ENCODE results near the gene METTL26. TPM values are rescaled to one million over a fixed set of nuclear protein-coding genes. Genes with fewer than 3 reads are reported as not detected.

Gene METTL26
- polyA plus RNA-seq, 3 donors: 57.1 to 80.9 (median 70.4) TPM

DNA sequence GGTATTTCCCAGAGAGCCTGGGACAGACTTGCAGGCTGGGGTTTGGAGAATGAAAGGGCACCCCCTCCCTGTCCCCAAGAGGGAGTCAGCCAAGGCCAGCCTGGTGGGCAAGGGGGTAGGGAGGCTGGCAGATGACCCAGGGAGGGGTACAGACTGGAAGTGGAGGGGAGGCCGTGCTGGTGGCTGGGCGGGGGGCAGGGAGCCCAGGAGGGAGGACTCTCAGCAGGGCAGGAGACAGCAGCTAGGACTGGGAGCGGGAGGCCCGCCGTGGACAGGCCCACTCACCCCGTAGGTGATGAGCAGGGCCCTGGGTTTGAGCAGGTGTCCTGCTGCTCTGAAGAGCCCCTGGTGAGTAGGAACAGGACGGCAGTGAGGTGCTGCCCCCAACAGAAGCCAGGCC is 1.1 kb downstream of the METTL26 start:
- intact Hi-C loops (cut with micrococcal nuclease): loop anchor here (5.0 kb wide), 2 partner anchors 47 to 108 kb away; partner anchors contain the start of genes CAPN15 (in 2 of the 2), JMJD8 (in 1 of the 2) and STUB1 (in 1 of the 2)
- peak overlapping the region in 1 of 2 donors; percentile 30 for H3K4me3 Mint-ChIP-seq
- peaks cover 0 to 8% of the 10 kb centered on the region in 2 donors for H3K36me3 ChIP-seq (replicated peaks in 1 of 2; ENCODE audit: control insufficient read depth in 1 of 2, insufficient read depth in 2 of 2, low read length in 2 of 2)
- 96% methylated on average over 2 of the region's 7 CpGs for WGBS (ENCODE audit: insufficient coverage)
- H3K9me3 ChIP-seq (replicated peaks in 1 of 2; ENCODE audit: control insufficient read depth in 1 of 2, insufficient read depth in 1 of 2, low read length in 2 of 2): no peaks in the 10 kb centered on the region
- H3K4me3 ChIP-seq (replicated peaks in 1 of 3; ENCODE audit: low read depth in 2 of 3, low read length in 3 of 3): peak overlapping the region in 1 of 3 experiments; percentile 96
- TF ChIP-seq, protein P1, sequence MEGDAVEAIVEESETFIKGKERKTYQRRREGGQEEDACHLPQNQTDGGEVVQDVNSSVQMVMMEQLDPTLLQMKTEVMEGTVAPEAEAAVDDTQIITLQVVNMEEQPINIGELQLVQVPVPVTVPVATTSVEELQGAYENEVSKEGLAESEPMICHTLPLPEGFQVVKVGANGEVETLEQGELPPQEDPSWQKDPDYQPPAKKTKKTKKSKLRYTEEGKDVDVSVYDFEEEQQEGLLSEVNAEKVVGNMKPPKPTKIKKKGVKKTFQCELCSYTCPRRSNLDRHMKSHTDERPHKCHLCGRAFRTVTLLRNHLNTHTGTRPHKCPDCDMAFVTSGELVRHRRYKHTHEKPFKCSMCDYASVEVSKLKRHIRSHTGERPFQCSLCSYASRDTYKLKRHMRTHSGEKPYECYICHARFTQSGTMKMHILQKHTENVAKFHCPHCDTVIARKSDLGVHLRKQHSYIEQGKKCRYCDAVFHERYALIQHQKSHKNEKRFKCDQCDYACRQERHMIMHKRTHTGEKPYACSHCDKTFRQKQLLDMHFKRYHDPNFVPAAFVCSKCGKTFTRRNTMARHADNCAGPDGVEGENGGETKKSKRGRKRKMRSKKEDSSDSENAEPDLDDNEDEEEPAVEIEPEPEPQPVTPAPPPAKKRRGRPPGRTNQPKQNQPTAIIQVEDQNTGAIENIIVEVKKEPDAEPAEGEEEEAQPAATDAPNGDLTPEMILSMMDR (IDR thresholded peaks at IDR 0.05): no peak
- no peaks in the 10 kb centered on the region for H3K27me3 ChIP-seq (ENCODE audit: control insufficient read depth in 2 of 2, insufficient read depth in 2 of 2, low read length in 2 of 2)
- H3K9ac ChIP-seq (ENCODE audit: insufficient read depth, low read length, poor library complexity, severe bottlenecking): no peak overlapping the region
- no peak overlapping the region for H3K27ac ChIP-seq (ENCODE audit: low read depth in 1 of 2, low read length in 2 of 2)
- no peak for DNase-seq
- no peaks in the 10 kb centered on the region for H3K9me3 Mint-ChIP-seq
- peaks cover 24 to 40% of the 10 kb centered on the region in 2 donors for H3K4me1 ChIP-seq (ENCODE audit: control insufficient read depth in 1 of 2, insufficient read depth in 2 of 2, low read length in 2 of 2)
- H4K20me1 ChIP-seq (ENCODE audit: insufficient read depth, low read length): peaks cover 27% of the 10 kb centered on the region
- no peak overlapping the region for H2AFZ ChIP-seq (ENCODE audit: insufficient read depth, low read depth, low read length, poor library complexity, severe bottlenecking)
- peaks cover 14% of the 10 kb centered on the region for H3K4me1 Mint-ChIP-seq
- peaks cover 2 to 4% of the 10 kb centered on the region in 2 donors for H3K36me3 Mint-ChIP-seq
- H3K27ac Mint-ChIP-seq: no peak overlapping the region
- peak overlapping the region; percentile 100 for H3K4me2 ChIP-seq (replicated peaks; ENCODE audit: extremely low read depth, low read length, poor library complexity, severe bottlenecking)
- peaks cover 3 to 12% (median 8%) of the 10 kb centered on the region in 3 donors for H3K27me3 Mint-ChIP-seq (ENCODE audit: low read depth in 3 of 3)
- peaks cover 12% of the 10 kb centered on the region for H3K79me2 ChIP-seq (ENCODE audit: insufficient read depth, low read length)

DNA sequence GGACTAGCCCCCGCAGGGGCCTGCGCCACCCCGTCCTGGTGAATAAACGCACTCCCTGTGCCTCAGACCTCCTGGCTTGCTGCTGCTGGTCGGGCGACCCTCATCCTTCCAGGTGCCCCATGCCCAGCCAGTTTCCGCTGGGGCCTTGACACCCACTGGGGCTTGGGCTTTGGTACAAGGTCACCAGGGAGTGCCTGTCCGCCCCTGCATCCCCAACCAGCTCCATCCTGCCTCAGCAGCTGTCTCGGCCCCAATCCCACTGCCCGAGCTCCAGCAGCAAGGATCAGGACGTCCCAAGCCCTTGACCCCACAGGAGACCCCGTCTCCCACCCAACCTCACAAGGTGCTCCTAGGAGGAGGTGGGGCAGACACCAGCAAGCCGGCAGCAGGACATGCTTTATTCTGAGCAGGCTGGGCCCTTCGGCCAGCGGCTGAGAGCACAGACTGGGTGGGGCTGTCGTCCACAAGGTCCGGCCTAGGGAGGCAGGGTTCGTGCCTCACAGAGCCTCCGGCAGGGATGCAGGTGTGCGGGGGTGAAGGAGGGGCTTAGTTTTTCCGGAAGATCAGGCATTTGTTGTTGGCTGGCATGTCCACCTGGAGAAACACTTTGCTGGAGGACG is 1.9 kb downstream of the METTL26 start:
- Mint-ChIP-seq H3K36me3 (peaks cover 2 to 4% of the 10 kb centered on the region in 2 donors), H3K4me1 (peaks cover 16% of the 10 kb centered on the region), H3K27me3 (ENCODE audit: low read depth in 3 of 3) (peaks cover 3 to 12% (median 8%) of the 10 kb centered on the region in 3 donors), H3K27ac (no peak overlapping the region), H3K4me3 (no peak overlapping the region), H3K9me3 (no peaks in the 10 kb centered on the region)
- 94% methylated on average over 17 of the region's 22 CpGs for WGBS (ENCODE audit: insufficient coverage)
- H3K27ac ChIP-seq (ENCODE audit: low read depth in 1 of 2, low read length in 2 of 2): no peak overlapping the region
- H3K79me2 ChIP-seq (ENCODE audit: insufficient read depth, low read length): peaks cover 12% of the 10 kb centered on the region
- peaks cover 0 to 9% of the 10 kb centered on the region in 2 donors for H3K36me3 ChIP-seq (replicated peaks in 1 of 2; ENCODE audit: control insufficient read depth in 1 of 2, insufficient read depth in 2 of 2, low read length in 2 of 2)
- intact Hi-C loops (cut with micrococcal nuclease): no loop called here
- H4K20me1 ChIP-seq (ENCODE audit: insufficient read depth, low read length): peaks cover 35% of the 10 kb centered on the region
- peaks cover 24 to 46% of the 10 kb centered on the region in 2 donors for H3K4me1 ChIP-seq (ENCODE audit: control insufficient read depth in 1 of 2, insufficient read depth in 2 of 2, low read length in 2 of 2)
- TF ChIP-seq, protein P1 (IDR thresholded peaks at IDR 0.05): no peak
- no peak overlapping the region for H3K4me2 ChIP-seq (replicated peaks; ENCODE audit: extremely low read depth, low read length, poor library complexity, severe bottlenecking)
- no peak overlapping the region for H2AFZ ChIP-seq (ENCODE audit: insufficient read depth, low read depth, low read length, poor library complexity, severe bottlenecking)
- H3K9ac ChIP-seq (ENCODE audit: insufficient read depth, low read length, poor library complexity, severe bottlenecking): no peak overlapping the region
- H3K9me3 ChIP-seq (replicated peaks in 1 of 2; ENCODE audit: control insufficient read depth in 1 of 2, insufficient read depth in 1 of 2, low read length in 2 of 2): no peaks in the 10 kb centered on the region
- no peak for DNase-seq
- H3K4me3 ChIP-seq (replicated peaks in 1 of 3; ENCODE audit: low read depth in 2 of 3, low read length in 3 of 3): no peak overlapping the region
- no peaks in the 10 kb centered on the region for H3K27me3 ChIP-seq (ENCODE audit: control insufficient read depth in 2 of 2, insufficient read depth in 2 of 2, low read length in 2 of 2)

Data from CD14-positive monocyte (primary cell).